GM18499 (cell line): ENCODE results near the gene CCDC120.
A peak's percentile ranks its signal among the peaks of the same experiment; 100 is the strongest.

Source experiments
- ATAC-seq: cut with Tn5 transposase; IDR thresholded peaks from one replicate; pipeline ENCODE4 v1.9.1; 2021; ENCODE audit warnings: moderate number of reproducible peaks; ENCODE audit not compliant: insufficient read depth, unreplicated experiment

The CCDC120 gene

GRCh38 chrX:49096419-49096818 lies 37.6 kb downstream of the CCDC120 start:
- ATAC-seq: no peak

- peak; percentile 82 for ATAC-seq
These were observed 42.2 kb downstream of the CCDC120 start for GRCh38 chrX:49100704-49101628.

GRCh38 chrX:49101629-49101984 lies 42.8 kb downstream of the CCDC120 start:
- no peak for ATAC-seq

- ATAC-seq: no peak
These were observed 43.4 kb downstream of the CCDC120 start for GRCh38 chrX:49102190-49102589.

- ATAC-seq: no peak
These were observed 44.8 kb downstream of the CCDC120 start for GRCh38 chrX:49103637-49104036.

- ATAC-seq: no peak
These were observed 47.5 kb downstream of the CCDC120 start for GRCh38 chrX:49106296-49106695.

- ATAC-seq: no peak
These were observed 48.1 kb downstream of the CCDC120 start for GRCh38 chrX:49106930-49107329.

GRCh38 chrX:49108641-49109040 lies 49.8 kb downstream of the CCDC120 start:
- ATAC-seq: no peak

- ATAC-seq: no peak
These were observed 51.6 kb downstream of the CCDC120 start for GRCh38 chrX:49110417-49110816.

GRCh38 chrX:49111791-49112190 lies 53.0 kb downstream of the CCDC120 start:
- no peak for ATAC-seq

GRCh38 chrX:49116076-49116475 lies 57.3 kb downstream of the CCDC120 start:
- ATAC-seq: no peak

- ATAC-seq: no peak
These were observed 57.9 kb downstream of the CCDC120 start for GRCh38 chrX:49116716-49117115.

- no peak for ATAC-seq
These were observed 58.8 kb downstream of the CCDC120 start for GRCh38 chrX:49117581-49117980.
